Measurements from ENCODE around the gene IL36RN. TPM values are rescaled to one million over a fixed set of nuclear protein-coding genes. Genes with fewer than 3 reads are reported as not detected.

Gene IL36RN
- total RNA-seq, 1 donor from 2014 or later: not detected

DNA sequence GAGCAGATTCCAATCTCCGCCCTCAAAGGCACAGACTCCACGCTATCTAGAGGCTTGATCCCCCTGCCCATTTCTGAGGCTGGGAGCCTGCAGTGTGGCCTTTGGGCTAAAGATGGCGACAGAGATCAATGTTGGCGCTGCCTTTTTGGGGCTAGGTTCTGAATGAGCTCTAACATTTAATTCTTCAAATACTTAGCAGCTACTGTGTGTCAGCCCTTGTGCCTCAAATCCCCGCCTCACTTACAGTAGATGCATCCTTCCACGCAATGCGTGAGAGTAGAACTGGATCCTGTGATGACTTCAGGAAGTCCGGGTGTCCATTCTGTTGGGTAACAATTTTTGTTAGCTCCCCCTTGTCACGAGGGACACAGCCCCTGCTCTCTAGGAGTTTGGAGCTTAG is 21.1 kb downstream of the IL36RN start:
- Histone ChIP-seq H3K9ac (ENCODE audit: low read depth in 1 of 3, low read length in 3 of 3) (no peak overlapping the region), H3K36me3 (ENCODE audit: control insufficient read depth in 3 of 3, insufficient read depth in 3 of 3, low read length in 3 of 3) (no peaks in the 10 kb centered on the region)

DNA sequence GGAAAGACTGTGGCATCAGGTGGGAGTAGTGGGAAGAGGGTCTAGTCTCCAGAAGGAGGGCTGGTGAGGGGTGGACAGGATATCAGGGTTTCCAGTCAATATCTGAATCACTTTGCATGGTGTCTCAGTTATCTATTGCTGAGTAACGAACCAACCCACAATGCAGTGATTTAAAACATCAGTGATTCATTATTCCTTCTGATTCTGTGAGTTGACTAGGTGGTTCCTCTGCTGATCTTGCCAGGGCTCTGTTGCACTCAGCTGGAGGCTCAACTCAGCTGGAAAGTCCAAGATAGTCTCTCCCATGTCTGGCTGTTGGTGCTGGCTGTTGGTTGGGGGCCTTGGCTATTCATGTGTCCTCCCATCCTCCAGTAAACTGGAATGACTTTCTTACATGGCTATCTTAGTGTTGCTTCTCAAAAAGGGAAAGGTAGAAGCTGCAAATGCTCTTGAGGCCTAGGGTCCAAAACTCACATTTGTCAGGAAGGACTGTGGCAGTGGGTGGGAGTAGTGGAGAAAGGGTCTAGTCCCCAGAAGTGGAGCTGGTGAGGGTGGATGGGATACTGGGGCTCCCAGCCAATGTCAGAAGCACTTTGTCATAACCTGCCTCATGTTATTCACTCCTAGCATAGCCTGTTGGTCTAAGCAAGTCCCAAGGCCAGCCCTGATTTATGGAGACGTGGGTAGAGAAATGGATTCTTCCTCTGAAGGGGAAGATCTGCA is 22.7 kb downstream of the IL36RN start:
- Histone ChIP-seq H3K27ac (ENCODE audit: low read depth, low read length) (no peak overlapping the region), H3K4me3 (ENCODE audit: low read length in 3 of 3) (no peak overlapping the region), H3K4me1 (ENCODE audit: control insufficient read depth in 3 of 3, insufficient read depth in 3 of 3, low read length in 3 of 3) (no peaks in the 10 kb centered on the region), H3K27me3 (ENCODE audit: control insufficient read depth in 3 of 3, insufficient read depth in 3 of 3, low read length in 3 of 3) (peaks cover 0 to 6% (median 3%) of the 10 kb centered on the region in 3 donors), H3K9ac (ENCODE audit: low read depth in 1 of 3, low read length in 3 of 3) (no peak overlapping the region), H3K9me3 (ENCODE audit: control insufficient read depth in 3 of 3, low read length in 3 of 3) (no peaks in the 10 kb centered on the region), H3K36me3 (ENCODE audit: control insufficient read depth in 3 of 3, insufficient read depth in 3 of 3, low read length in 3 of 3) (no peaks in the 10 kb centered on the region)

More for the DNA sequence above, 21.1 kb downstream of the IL36RN start:
- Histone ChIP-seq H3K27ac (ENCODE audit: low read depth, low read length) (no peak overlapping the region), H3K4me3 (ENCODE audit: low read length in 3 of 3) (no peak overlapping the region), H3K27me3 (ENCODE audit: control insufficient read depth in 3 of 3, insufficient read depth in 3 of 3, low read length in 3 of 3) (peaks cover 0 to 6% (median 3%) of the 10 kb centered on the region in 3 donors), H3K4me1 (ENCODE audit: control insufficient read depth in 3 of 3, insufficient read depth in 3 of 3, low read length in 3 of 3) (no peaks in the 10 kb centered on the region), H3K9me3 (ENCODE audit: control insufficient read depth in 3 of 3, low read length in 3 of 3) (no peaks in the 10 kb centered on the region)

DNA sequence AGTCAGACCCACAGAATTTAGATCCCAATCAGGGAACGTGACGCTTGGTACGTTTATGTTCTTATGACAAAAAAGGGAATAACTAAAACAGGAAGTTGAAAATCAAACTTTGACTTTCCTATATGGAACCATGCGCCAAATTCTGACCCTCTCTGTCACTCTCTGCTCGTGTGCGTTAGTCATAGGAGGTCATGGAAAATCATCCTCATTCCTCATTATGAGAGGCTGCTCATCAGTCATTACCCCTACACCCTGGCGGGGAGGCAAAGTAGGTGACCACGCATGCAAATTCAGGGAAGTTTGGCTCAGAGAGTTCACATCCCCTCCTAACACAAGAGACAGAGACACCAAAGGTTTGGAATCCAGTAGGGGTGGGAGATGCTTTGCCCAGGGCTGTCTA is 24.3 kb downstream of the IL36RN start:
- H3K4me1 ChIP-seq (ENCODE audit: control insufficient read depth in 3 of 3, insufficient read depth in 3 of 3, low read length in 3 of 3): no peaks in the 10 kb centered on the region
- no peaks in the 10 kb centered on the region for H3K36me3 ChIP-seq (ENCODE audit: control insufficient read depth in 3 of 3, insufficient read depth in 3 of 3, low read length in 3 of 3)
- no peak overlapping the region for H3K9ac ChIP-seq (ENCODE audit: low read depth in 1 of 3, low read length in 3 of 3)
- peaks cover 0 to 6% (median 3%) of the 10 kb centered on the region in 3 donors for H3K27me3 ChIP-seq (ENCODE audit: control insufficient read depth in 3 of 3, insufficient read depth in 3 of 3, low read length in 3 of 3)
- H3K4me3 ChIP-seq (ENCODE audit: low read length in 3 of 3): no peak overlapping the region
- no peak overlapping the region for H3K27ac ChIP-seq (ENCODE audit: low read depth, low read length)
- H3K9me3 ChIP-seq (ENCODE audit: control insufficient read depth in 3 of 3, low read length in 3 of 3): peaks cover 0 to 5% (median 2%) of the 10 kb centered on the region in 3 donors

DNA sequence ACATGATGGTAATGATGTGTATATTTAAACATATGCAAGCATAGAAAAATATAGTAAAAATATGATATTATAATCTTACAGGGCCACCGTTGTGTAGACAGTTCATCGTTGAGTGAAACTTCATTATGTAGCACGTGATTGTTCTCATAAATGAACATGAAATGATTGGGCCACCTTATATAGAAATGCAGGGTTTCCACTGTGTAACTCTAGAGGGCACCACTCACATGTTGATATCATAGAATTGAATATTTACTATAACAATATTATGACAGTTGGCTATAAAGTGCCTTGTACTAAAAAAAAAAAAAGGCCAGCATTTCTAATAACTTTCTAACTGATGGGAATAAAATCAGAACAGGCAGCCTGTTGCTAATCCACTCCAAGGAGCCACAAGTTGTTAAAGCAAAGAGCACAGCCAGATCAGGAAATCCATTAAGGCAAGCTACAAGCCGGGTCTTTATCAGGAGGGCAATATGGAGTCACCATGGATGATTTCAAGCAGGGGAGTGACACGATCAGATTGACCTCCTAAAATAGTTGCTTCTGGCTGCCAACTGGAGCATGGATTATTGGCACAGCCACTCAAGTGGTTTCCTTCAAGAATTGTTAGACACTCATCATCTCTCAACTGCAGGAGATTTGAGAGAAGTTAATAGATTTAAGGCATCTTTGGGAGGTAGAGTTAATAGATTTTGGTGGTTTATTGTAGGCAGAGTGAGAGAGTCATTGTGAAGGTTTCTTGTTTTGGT is 25.4 kb downstream of the IL36RN start:
- H3K27me3 ChIP-seq (ENCODE audit: control insufficient read depth in 3 of 3, insufficient read depth in 3 of 3, low read length in 3 of 3): peaks cover 0 to 6% (median 3%) of the 10 kb centered on the region in 3 donors
- no peaks in the 10 kb centered on the region for H3K4me1 ChIP-seq (ENCODE audit: control insufficient read depth in 3 of 3, insufficient read depth in 3 of 3, low read length in 3 of 3)
- H3K27ac ChIP-seq (ENCODE audit: low read depth, low read length): no peak overlapping the region

DNA sequence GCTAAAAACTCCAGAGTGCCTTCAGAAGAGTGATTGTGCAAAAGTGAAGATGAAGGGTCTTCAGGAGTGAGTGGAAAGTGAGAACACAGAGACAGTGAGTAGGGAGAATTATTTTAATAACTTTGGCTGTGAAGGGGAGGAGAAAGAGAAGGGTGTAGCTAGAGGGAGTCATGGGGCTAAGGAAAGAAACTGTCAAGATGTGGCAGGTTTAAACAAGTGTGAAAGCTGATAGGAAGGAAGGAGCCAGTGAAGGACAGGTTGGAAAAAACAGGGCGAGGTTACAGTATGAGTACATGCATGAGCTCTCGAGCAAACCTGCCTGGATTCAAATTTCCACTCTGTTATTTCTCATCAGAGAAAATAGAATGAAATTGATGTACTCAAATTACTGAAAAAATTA is 26.5 kb downstream of the IL36RN start:
- Histone ChIP-seq H3K9me3 (ENCODE audit: control insufficient read depth in 3 of 3, low read length in 3 of 3) (peaks cover 0 to 5% (median 2%) of the 10 kb centered on the region in 3 donors), H3K9ac (ENCODE audit: low read depth in 1 of 3, low read length in 3 of 3) (no peak overlapping the region), H3K4me3 (ENCODE audit: low read length in 3 of 3) (no peak overlapping the region), H3K36me3 (ENCODE audit: control insufficient read depth in 3 of 3, insufficient read depth in 3 of 3, low read length in 3 of 3) (no peaks in the 10 kb centered on the region), H3K27me3 (ENCODE audit: control insufficient read depth in 3 of 3, insufficient read depth in 3 of 3, low read length in 3 of 3) (peaks cover 0 to 10% (median 3%) of the 10 kb centered on the region in 3 donors), H3K4me1 (ENCODE audit: control insufficient read depth in 3 of 3, insufficient read depth in 3 of 3, low read length in 3 of 3) (no peaks in the 10 kb centered on the region), H3K27ac (ENCODE audit: low read depth, low read length) (no peak overlapping the region)

More for the DNA sequence above, 25.4 kb downstream of the IL36RN start:
- no peak overlapping the region for H3K9ac ChIP-seq (ENCODE audit: low read depth in 1 of 3, low read length in 3 of 3)
- H3K36me3 ChIP-seq (ENCODE audit: control insufficient read depth in 3 of 3, insufficient read depth in 3 of 3, low read length in 3 of 3): no peaks in the 10 kb centered on the region
- H3K9me3 ChIP-seq (ENCODE audit: control insufficient read depth in 3 of 3, low read length in 3 of 3): peaks cover 0 to 5% (median 2%) of the 10 kb centered on the region in 3 donors
- H3K4me3 ChIP-seq (ENCODE audit: low read length in 3 of 3): no peak overlapping the region

DNA sequence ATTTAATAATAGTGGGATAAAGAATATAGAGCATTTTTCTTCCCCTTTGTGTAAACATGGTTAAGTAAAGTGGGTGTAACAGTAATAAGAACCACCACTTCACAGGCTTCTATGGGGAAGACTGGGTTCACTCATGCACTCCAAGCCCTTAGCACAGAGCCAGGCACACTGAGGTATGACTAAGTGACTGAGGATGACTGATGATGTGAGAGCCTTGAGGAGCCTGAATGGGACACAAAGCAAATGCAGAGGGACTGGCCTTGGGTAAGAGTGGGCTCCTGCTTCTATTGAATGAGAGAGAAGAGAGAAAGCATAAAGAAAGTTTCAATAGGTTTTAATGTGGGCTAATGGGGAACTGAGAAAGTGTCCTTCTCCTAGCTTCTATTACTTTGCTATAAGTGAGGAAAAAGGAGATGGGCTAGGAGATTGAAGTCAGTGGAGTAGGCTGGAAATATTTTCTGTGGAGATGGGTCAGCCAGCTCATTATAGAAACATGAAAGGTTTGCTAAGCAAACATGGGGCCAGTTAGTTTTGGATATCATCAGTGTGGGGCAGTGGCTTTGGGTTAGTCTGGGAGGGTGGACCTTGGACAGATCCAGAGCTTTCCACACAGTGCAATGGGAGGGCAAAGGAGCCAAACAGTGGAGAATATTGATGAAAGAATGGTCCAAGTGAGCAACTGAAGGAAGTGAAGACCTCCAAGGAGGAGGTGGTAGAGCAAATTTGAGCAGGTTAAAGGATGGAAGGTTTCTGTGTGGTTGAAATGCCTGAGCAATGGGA is 29.4 kb downstream of the IL36RN start:
- no peaks in the 10 kb centered on the region for H3K36me3 ChIP-seq (ENCODE audit: control insufficient read depth in 3 of 3, insufficient read depth in 3 of 3, low read length in 3 of 3)

DNA sequence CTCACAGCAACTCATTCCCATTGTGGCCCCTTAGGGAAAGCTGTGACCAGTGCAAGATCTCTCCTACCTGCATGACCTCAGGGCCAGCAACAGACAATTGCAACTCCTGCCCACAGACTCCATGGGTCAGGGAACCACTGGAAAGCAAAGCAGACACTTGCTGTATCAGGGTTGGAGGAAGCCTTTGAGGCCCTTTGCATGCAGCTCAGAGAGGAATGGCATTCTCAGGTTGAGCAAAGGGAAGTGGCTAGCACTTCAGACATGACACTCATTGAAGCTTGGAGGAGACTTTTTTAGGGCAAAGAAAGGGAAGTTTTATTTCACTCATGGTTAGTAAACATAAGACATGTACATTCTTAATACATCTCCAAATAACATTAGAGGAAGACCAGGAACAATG is 30.9 kb downstream of the IL36RN start:
- Histone ChIP-seq H3K36me3 (ENCODE audit: control insufficient read depth in 3 of 3, insufficient read depth in 3 of 3, low read length in 3 of 3) (no peaks in the 10 kb centered on the region), H3K9me3 (ENCODE audit: control insufficient read depth in 3 of 3, low read length in 3 of 3) (peaks cover 0 to 5% (median 2%) of the 10 kb centered on the region in 3 donors), H3K9ac (ENCODE audit: low read depth in 1 of 3, low read length in 3 of 3) (no peak overlapping the region), H3K27ac (ENCODE audit: low read depth, low read length) (no peak overlapping the region), H3K4me1 (ENCODE audit: control insufficient read depth in 3 of 3, insufficient read depth in 3 of 3, low read length in 3 of 3) (no peaks in the 10 kb centered on the region), H3K4me3 (ENCODE audit: low read length in 3 of 3) (no peak overlapping the region), H3K27me3 (ENCODE audit: control insufficient read depth in 3 of 3, insufficient read depth in 3 of 3, low read length in 3 of 3) (peaks cover 0 to 9% (median 0%) of the 10 kb centered on the region in 3 donors)

More for the DNA sequence above, 29.4 kb downstream of the IL36RN start:
- H3K9ac ChIP-seq (ENCODE audit: low read depth in 1 of 3, low read length in 3 of 3): no peak overlapping the region
- no peak overlapping the region for H3K4me3 ChIP-seq (ENCODE audit: low read length in 3 of 3)
- H3K9me3 ChIP-seq (ENCODE audit: control insufficient read depth in 3 of 3, low read length in 3 of 3): peaks cover 0 to 5% (median 2%) of the 10 kb centered on the region in 3 donors
- peaks cover 0 to 9% (median 0%) of the 10 kb centered on the region in 3 donors for H3K27me3 ChIP-seq (ENCODE audit: control insufficient read depth in 3 of 3, insufficient read depth in 3 of 3, low read length in 3 of 3)
- no peaks in the 10 kb centered on the region for H3K4me1 ChIP-seq (ENCODE audit: control insufficient read depth in 3 of 3, insufficient read depth in 3 of 3, low read length in 3 of 3)
- no peak overlapping the region for H3K27ac ChIP-seq (ENCODE audit: low read depth, low read length)

DNA sequence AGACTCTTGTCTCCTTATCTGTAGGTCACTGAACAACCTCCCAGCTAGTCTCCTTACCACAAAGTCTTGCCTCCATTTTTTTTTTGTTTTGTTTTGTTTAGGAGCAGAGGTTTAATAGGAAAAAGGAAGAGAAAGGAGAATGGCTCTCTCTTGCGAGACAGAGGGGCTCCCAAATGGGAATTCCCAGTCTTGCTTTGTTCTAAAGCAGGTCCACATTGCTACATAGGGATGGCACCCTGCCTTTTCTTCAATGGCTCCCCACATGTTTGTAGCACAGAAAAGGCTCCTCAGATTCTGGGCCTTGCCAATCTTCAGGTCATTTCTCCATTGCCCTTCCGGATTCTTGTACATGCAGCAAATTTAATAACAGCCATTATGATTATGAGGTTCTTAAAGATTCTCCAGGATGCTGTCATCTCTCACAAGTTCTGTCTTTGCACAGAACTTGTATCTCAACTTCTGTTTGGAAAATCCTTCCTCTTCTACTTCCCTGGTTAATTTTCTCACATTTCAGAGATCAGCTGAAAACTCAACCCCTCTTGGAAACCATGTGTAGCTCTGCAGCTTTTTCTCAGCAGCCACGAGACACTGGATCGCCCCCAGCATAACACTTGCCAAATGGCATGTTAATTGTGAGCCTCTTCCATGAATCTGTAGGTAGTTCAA is 32.4 kb downstream of the IL36RN start:
- H3K9ac ChIP-seq (ENCODE audit: low read depth in 1 of 3, low read length in 3 of 3): no peak overlapping the region
- H3K27ac ChIP-seq (ENCODE audit: low read depth, low read length): no peak overlapping the region
- peaks cover 0 to 9% (median 0%) of the 10 kb centered on the region in 3 donors for H3K27me3 ChIP-seq (ENCODE audit: control insufficient read depth in 3 of 3, insufficient read depth in 3 of 3, low read length in 3 of 3)
- H3K4me3 ChIP-seq (ENCODE audit: low read length in 3 of 3): no peak overlapping the region
- no peaks in the 10 kb centered on the region for H3K4me1 ChIP-seq (ENCODE audit: control insufficient read depth in 3 of 3, insufficient read depth in 3 of 3, low read length in 3 of 3)
- H3K9me3 ChIP-seq (ENCODE audit: control insufficient read depth in 3 of 3, low read length in 3 of 3): peaks cover 0 to 5% (median 2%) of the 10 kb centered on the region in 3 donors
- H3K36me3 ChIP-seq (ENCODE audit: control insufficient read depth in 3 of 3, insufficient read depth in 3 of 3, low read length in 3 of 3): no peaks in the 10 kb centered on the region

DNA sequence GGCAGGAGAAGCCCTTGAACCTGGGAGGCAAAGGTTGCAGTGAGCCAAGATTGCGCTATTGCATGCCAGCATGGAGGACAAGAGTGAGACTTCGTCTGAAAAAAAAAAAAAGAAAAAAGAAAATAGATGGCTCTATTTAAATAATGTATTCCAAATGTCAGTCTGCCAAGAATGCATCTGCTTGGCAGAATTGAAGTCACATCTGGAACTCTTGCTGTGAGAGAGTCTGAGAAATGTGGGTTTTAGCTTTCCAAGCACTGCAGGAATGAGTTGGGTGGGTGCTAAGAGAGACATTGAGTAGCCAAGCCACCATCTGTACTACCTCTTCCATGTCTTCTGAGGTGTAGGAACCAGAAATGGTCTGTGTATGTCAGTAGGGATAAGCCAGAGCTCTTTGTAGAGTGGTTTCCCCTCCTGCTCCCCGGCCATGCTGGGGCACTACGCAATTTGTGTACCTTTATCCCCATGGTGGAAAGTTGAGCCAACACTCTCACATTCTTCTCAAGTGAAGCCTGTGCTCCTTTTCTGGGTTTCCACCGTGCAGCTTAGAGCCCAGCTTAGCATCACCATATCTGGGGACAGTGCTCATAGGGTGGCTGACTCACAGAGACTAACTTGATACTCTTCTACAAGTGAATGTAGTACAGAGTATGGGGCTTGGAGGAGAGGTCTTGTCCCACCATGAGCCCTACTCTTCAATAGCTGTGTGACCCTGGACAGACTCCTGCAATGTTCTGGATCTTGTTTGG is 34.0 kb downstream of the IL36RN start:
- Histone ChIP-seq H3K9ac (ENCODE audit: low read depth in 1 of 3, low read length in 3 of 3) (no peak overlapping the region), H3K9me3 (ENCODE audit: control insufficient read depth in 3 of 3, low read length in 3 of 3) (no peaks in the 10 kb centered on the region), H3K27ac (ENCODE audit: low read depth, low read length) (no peak overlapping the region), H3K36me3 (ENCODE audit: control insufficient read depth in 3 of 3, insufficient read depth in 3 of 3, low read length in 3 of 3) (no peaks in the 10 kb centered on the region), H3K4me3 (ENCODE audit: low read length in 3 of 3) (no peak overlapping the region), H3K4me1 (ENCODE audit: control insufficient read depth in 3 of 3, insufficient read depth in 3 of 3, low read length in 3 of 3) (no peaks in the 10 kb centered on the region), H3K27me3 (ENCODE audit: control insufficient read depth in 3 of 3, insufficient read depth in 3 of 3, low read length in 3 of 3) (peaks cover 0 to 9% (median 0%) of the 10 kb centered on the region in 3 donors)
